GM19452 (cell line): Measurements from ENCODE around the gene SAMD11.
"Not testable (repeated sequence)": the region's sequence is repeated elsewhere in the genome, so short reads cannot be mapped to it uniquely, and the experiment has no call there.

Experiments
- ATAC-seq: cut with Tn5 transposase; IDR thresholded peaks from one replicate; pipeline ENCODE4 v1.9.1; 2021; ENCODE audit not compliant: unreplicated experiment

The SAMD11 gene

GRCh38 chr1:944341-945325 lies 20.9 kb downstream of the SAMD11 start:
- ATAC-seq = no peak

GRCh38 chr1:945688-946556 lies 22.2 kb downstream of the SAMD11 start:
- no peak for ATAC-seq

GRCh38 chr1:946811-947210 lies 23.1 kb downstream of the SAMD11 start:
- ATAC-seq = not testable (repeated sequence)

- ATAC-seq = no peak
Observed at GRCh38 chr1:947958-948357, 24.2 kb downstream of the SAMD11 start.

- ATAC-seq = no peak
Observed at GRCh38 chr1:950268-950667, 26.5 kb downstream of the SAMD11 start.

GRCh38 chr1:950881-951280 lies 27.2 kb downstream of the SAMD11 start:
- no peak for ATAC-seq

GRCh38 chr1:951364-951763 lies 27.6 kb downstream of the SAMD11 start:
- no peak for ATAC-seq

GRCh38 chr1:952201-952600 lies 28.5 kb downstream of the SAMD11 start:
- no peak for ATAC-seq

- ATAC-seq = no peak
Observed at GRCh38 chr1:952603-953002, 28.9 kb downstream of the SAMD11 start.

- ATAC-seq = no peak
Observed at GRCh38 chr1:953524-954320, 30.0 kb downstream of the SAMD11 start.

- no peak for ATAC-seq
Observed at GRCh38 chr1:954927-955326, 31.2 kb downstream of the SAMD11 start.

GRCh38 chr1:955474-955873 lies 31.8 kb downstream of the SAMD11 start:
- ATAC-seq = no peak

- ATAC-seq = no peak
Observed at GRCh38 chr1:956636-957035, 32.9 kb downstream of the SAMD11 start.

- ATAC-seq = peak; percentile 73
Observed at GRCh38 chr1:958823-959730, 35.4 kb downstream of the SAMD11 start, which contains the start of gene NOC2L. Gene NOC2L, minus strand, starts transcription at chr1:959256. Its CDS starts 16 bp downstream, at chr1:959240.

GRCh38 chr1:959731-960362 lies 36.1 kb downstream of the SAMD11 start:
- ATAC-seq = no peak

- ATAC-seq = peak; percentile 52
Observed at GRCh38 chr1:960363-961131, 36.8 kb downstream of the SAMD11 start, which contains the start of gene KLHL17. Gene KLHL17, plus strand, starts transcription at chr1:960584. Its CDS starts 110 bp downstream, at chr1:960694.

- no peak for ATAC-seq
Observed at GRCh38 chr1:961132-961669, 37.5 kb downstream of the SAMD11 start.
